Panc1 (cell line): ENCODE data around the gene IRGC.

ENCODE experiments used
- CTCF ChIP-seq: fragments of 450-650 bp; IDR thresholded peaks from 2 replicates; pipeline ENCODE4 v1.5.1; 2017; ENCODE audit warnings: mild to moderate bottlenecking
- POLR2AphosphoS5 ChIP-seq: IDR thresholded peaks from 2 replicates; pipeline ENCODE4 v1.6.1; 2012; ENCODE audit warnings: mild to moderate bottlenecking, low read depth, low read length, moderate library complexity
- TCF7L2 ChIP-seq: IDR thresholded peaks from 2 replicates; pipeline ENCODE4 v1.6.1; 2011; ENCODE audit warnings: mild to moderate bottlenecking, low read depth, low read length, inconsistent platforms
- TF ChIP-seq, protein P1 (sequence below), 2 experiments: IDR thresholded peaks; 2 replicates each; pipeline ENCODE4 v1.6.1; 2011 to 2012; ENCODE audit warnings: low read depth in 2 of 2, control low read depth in 1 of 2, low read length in 1 of 2, mild to moderate bottlenecking in 1 of 2, moderate library complexity in 1 of 2; ENCODE audit not compliant: insufficient read depth in 1 of 2

DNA sequence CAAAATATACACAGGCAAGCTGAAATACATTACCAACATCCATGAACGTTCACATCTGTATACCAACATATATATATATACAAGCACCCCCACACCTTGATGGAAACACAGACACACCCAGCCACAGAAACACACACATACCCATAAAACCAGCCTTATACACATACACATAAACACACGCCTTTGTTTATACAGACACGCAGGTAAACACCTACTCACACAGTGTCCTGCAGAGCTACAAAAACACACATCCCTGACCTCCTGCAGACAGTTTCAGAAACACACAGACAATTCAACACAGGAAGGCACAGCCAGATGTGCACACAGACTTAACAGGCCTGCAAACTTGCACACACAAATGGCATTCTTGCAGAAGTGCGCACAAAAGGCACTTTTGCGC is 21.3 kb upstream of the IRGC start:
- TF ChIP-seq TCF7L2 (no peak), CTCF (no peak), POLR2AphosphoS5 (no peak)
- TF ChIP-seq, protein P1, sequence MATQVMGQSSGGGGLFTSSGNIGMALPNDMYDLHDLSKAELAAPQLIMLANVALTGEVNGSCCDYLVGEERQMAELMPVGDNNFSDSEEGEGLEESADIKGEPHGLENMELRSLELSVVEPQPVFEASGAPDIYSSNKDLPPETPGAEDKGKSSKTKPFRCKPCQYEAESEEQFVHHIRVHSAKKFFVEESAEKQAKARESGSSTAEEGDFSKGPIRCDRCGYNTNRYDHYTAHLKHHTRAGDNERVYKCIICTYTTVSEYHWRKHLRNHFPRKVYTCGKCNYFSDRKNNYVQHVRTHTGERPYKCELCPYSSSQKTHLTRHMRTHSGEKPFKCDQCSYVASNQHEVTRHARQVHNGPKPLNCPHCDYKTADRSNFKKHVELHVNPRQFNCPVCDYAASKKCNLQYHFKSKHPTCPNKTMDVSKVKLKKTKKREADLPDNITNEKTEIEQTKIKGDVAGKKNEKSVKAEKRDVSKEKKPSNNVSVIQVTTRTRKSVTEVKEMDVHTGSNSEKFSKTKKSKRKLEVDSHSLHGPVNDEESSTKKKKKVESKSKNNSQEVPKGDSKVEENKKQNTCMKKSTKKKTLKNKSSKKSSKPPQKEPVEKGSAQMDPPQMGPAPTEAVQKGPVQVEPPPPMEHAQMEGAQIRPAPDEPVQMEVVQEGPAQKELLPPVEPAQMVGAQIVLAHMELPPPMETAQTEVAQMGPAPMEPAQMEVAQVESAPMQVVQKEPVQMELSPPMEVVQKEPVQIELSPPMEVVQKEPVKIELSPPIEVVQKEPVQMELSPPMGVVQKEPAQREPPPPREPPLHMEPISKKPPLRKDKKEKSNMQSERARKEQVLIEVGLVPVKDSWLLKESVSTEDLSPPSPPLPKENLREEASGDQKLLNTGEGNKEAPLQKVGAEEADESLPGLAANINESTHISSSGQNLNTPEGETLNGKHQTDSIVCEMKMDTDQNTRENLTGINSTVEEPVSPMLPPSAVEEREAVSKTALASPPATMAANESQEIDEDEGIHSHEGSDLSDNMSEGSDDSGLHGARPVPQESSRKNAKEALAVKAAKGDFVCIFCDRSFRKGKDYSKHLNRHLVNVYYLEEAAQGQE (IDR thresholded peaks at IDR 0.05; ENCODE audit: insufficient read depth in 1 of 2, low read depth in 2 of 2, low read length in 1 of 2): no peak
